ENCODE data around the gene USP48.
"Not testable (repeated sequence)": the region's sequence is repeated elsewhere in the genome, so short reads cannot be mapped to it uniquely, and the experiment has no call there.

The USP48 gene

GRCh38 chr1:21814241-21814918 is 31.4 kb upstream of the USP48 start:
- DNase-seq: no peak

GRCh38 chr1:21813542-21813941 is 30.6 kb upstream of the USP48 start:
- no peak for DNase-seq

- DNase-seq: no peak
Observed at GRCh38 chr1:21811875-21812305, 28.9 kb upstream of the USP48 start, which contains the start of gene LDLRAD2. TSS of gene LDLRAD2 (plus strand) at chr1:21812265. CDS start at chr1:21812452, 187 bp downstream.

GRCh38 chr1:21804536-21804935 is 21.6 kb upstream of the USP48 start:
- no peak for DNase-seq

- DNase-seq: peak; percentile 65
Observed at GRCh38 chr1:21801100-21801499, 18.2 kb upstream of the USP48 start.

- DNase-seq: no peak
Observed at GRCh38 chr1:21799730-21800129, 16.8 kb upstream of the USP48 start.

- no peak for DNase-seq
Observed at GRCh38 chr1:21795075-21795474, 12.1 kb upstream of the USP48 start.

- no peak for DNase-seq
Observed at GRCh38 chr1:21794656-21795055, 11.7 kb upstream of the USP48 start.

GRCh38 chr1:21793104-21793503 is 10.2 kb upstream of the USP48 start:
- DNase-seq: no peak

GRCh38 chr1:21786640-21787039 is 3.7 kb upstream of the USP48 start:
- DNase-seq: no peak

- not testable (repeated sequence) for DNase-seq
Observed at GRCh38 chr1:21785764-21786163, 2.8 kb upstream of the USP48 start.

- DNase-seq: peak; percentile 59
Observed at GRCh38 chr1:21783679-21784603, 992 bp upstream of the USP48 start.

- peak; percentile 47 for DNase-seq
Observed at GRCh38 chr1:21782349-21782867, 541 bp downstream of the USP48 start.

GRCh38 chr1:21781815-21782348 is 1.1 kb downstream of the USP48 start:
- peak; percentile 29 for DNase-seq

GRCh38 chr1:21779613-21780521 is 3.1 kb downstream of the USP48 start:
- DNase-seq: no peak

GRCh38 chr1:21778405-21778727 is 4.6 kb downstream of the USP48 start:
- no peak for DNase-seq

GRCh38 chr1:21776925-21777324 is 6.0 kb downstream of the USP48 start:
- not testable (repeated sequence) for DNase-seq

GRCh38 chr1:21775985-21776562 is 6.9 kb downstream of the USP48 start:
- DNase-seq: peak; percentile 61

- no peak for DNase-seq
Observed at GRCh38 chr1:21775550-21775914, 7.4 kb downstream of the USP48 start.

- DNase-seq: no peak
Observed at GRCh38 chr1:21774835-21775549, 8.0 kb downstream of the USP48 start.

GRCh38 chr1:21773585-21773984 is 9.4 kb downstream of the USP48 start:
- DNase-seq: no peak
